BLaER1 treated with 17β-estradiol and CSF1 and Interleukin-3, amounts not matched to agents 10 nM and 100 nM (cell line): ENCODE data around the gene FHIT.
A peak's percentile ranks its signal among the peaks of the same experiment; 100 is the strongest.

Source experiments
- H3K27ac ChIP-seq, 11 experiments: shearing (Covaris generic); formaldehyde crosslinking; 2 replicates each; pipeline ENCODE4 v1.8.1; 2022
- H3K27me3 ChIP-seq, 11 experiments: shearing (Covaris generic); formaldehyde crosslinking; 2 replicates each; pipeline ENCODE4 v1.8.1; 2022
- H3K36me3 ChIP-seq, 11 experiments: shearing (Covaris generic); formaldehyde crosslinking; 2 replicates each; pipeline ENCODE4 v1.8.1; 2022
- H3K4me1 ChIP-seq, 10 experiments: shearing (Covaris generic); formaldehyde crosslinking; 2 replicates each; pipeline ENCODE4 v1.8.1; 2022
- H3K4me2 ChIP-seq, 11 experiments: shearing (Covaris generic); formaldehyde crosslinking; 2 replicates each; pipeline ENCODE4 v1.8.1; 2022
- H3K4me3 ChIP-seq, 10 experiments: shearing (Covaris generic); formaldehyde crosslinking; 2 replicates each; pipeline ENCODE4 v1.8.1; 2022
- H3K9ac ChIP-seq, 11 experiments: shearing (Covaris generic); formaldehyde crosslinking; 2 replicates each; pipeline ENCODE4 v1.8.1; 2022
- H3K9me3 ChIP-seq, 11 experiments: shearing (Covaris generic); formaldehyde crosslinking; replicated peaks in 1 of 11; 2 replicates each; pipeline ENCODE4 v1.8.1; 2022
- H4K20me1 ChIP-seq, 11 experiments: shearing (Covaris generic); formaldehyde crosslinking; 2 replicates each; pipeline ENCODE4 v1.8.1; 2022
- Cebpa-rat ChIP-seq, 11 experiments: shearing (Covaris generic); IDR thresholded peaks; 2 replicates each; pipeline ENCODE4 v1.8.1; 2022

The FHIT gene

GRCh38 chr3:61251174-61251972, at the start of gene FHIT:
Gene FHIT (minus strand): TSS chr3:61251452.
- TF ChIP-seq Cebpa-rat (IDR thresholded peaks at IDR 0.05): no peak
- peak within 1 kb of the TSS; percentile 65 to 80 (median 76) for H3K27ac ChIP-seq
- peak within 1 kb of the TSS; percentile 74 to 96 (median 84) for H3K4me3 ChIP-seq
- H4K20me1 ChIP-seq: no peaks in the 10 kb centered on the region
- H3K27me3 ChIP-seq: no peaks in the 10 kb centered on the region; a peak in 1 of 22 replicates
- H3K4me1 ChIP-seq: peaks cover 14 to 22% (median 18%) of the 10 kb centered on the region in 10 experiments
- peak within 1 kb of the TSS; percentile 90 to 97 (median 96) for H3K4me2 ChIP-seq
- H3K9me3 ChIP-seq: no peaks in the 10 kb centered on the region
- H3K9ac ChIP-seq: peak within 1 kb of the TSS; percentile 76 to 90 (median 83)
- H3K36me3 ChIP-seq: no peaks in the 10 kb centered on the region

DNA sequence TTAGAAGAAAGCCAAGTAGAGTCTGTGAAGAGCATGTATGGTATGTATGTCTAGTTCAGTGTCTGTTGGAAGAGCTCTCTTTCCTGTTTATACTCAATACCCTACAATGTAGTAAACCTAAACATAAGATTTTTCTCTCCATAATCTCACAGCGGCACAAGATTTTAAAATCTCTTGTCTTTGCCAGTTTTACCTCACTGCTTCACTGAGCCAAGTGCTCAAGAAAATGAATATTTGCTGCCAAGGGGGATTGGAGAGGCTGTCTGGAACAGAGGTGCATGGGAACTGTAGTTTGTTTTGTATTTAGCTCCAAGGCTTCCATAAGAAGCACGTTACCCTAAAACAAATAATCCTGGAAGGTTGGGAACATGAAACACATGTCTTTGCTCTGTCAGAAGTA, 49.5 kb upstream of the FHIT start:
- TF ChIP-seq Cebpa-rat (IDR thresholded peaks at IDR 0.05): no peak
- Histone ChIP-seq H3K9ac (no peak overlapping the region), H3K27me3 (no peaks in the 10 kb centered on the region), H3K36me3 (no peaks in the 10 kb centered on the region), H4K20me1 (no peaks in the 10 kb centered on the region), H3K4me1 (no peaks in the 10 kb centered on the region), H3K4me2 (no peak overlapping the region), H3K4me3 (no peak overlapping the region), H3K9me3 (no peaks in the 10 kb centered on the region), H3K27ac (no peak overlapping the region)

DNA sequence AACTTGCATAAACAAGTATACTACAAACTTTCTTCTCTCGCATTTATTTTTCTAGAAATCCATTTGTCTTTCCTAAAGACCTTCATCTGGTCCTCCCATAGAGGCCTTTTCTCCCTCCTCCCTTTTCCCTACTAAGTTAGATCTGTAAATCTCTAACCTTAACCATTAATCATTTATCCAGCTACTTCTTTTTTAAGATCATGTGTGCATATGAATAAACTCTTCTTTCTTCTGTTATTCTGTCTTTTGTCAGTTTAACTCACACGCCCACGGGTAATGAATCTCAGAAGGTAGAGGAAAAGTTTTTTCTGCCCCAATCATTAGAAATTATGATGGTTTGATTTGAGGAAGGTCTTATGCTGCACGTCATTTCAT, 48.7 kb upstream of the FHIT start:
- no peak for TF ChIP-seq Cebpa-rat (IDR thresholded peaks at IDR 0.05)
- Histone ChIP-seq H3K36me3 (no peaks in the 10 kb centered on the region), H3K27ac (no peak overlapping the region), H3K9me3 (no peaks in the 10 kb centered on the region), H3K4me2 (no peak overlapping the region), H3K27me3 (no peaks in the 10 kb centered on the region), H3K4me3 (no peak overlapping the region), H3K4me1 (no peaks in the 10 kb centered on the region), H3K9ac (no peak overlapping the region), H4K20me1 (no peaks in the 10 kb centered on the region)

GRCh38 chr3:61299343-61300005, 48.2 kb upstream of the FHIT start:
- Histone ChIP-seq H3K4me3 (no peak overlapping the region), H3K9ac (no peak overlapping the region), H3K4me1 (no peaks in the 10 kb centered on the region), H3K4me2 (no peak overlapping the region), H3K27me3 (no peaks in the 10 kb centered on the region), H3K36me3 (no peaks in the 10 kb centered on the region), H3K27ac (no peak overlapping the region), H4K20me1 (no peaks in the 10 kb centered on the region), H3K9me3 (no peaks in the 10 kb centered on the region)
- no peak for TF ChIP-seq Cebpa-rat (IDR thresholded peaks at IDR 0.05)

DNA sequence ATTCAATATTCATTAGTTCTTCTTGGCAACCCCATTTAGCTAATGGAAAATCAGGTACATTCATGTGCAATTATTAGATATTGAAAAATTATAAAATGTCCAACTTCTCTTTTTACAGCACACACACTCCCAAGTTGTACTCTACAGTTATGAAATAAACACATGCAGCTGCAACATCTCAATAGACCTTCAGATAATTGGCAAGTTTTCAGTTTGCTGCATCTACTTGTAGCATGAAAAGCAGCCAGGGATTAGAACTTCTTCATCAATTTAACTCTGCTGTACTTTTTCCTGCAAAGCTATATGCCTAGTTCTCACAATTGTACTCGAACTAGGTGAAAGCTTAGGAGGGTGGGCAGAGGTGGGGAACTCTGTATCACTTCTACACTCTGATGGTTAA, 46.6 kb upstream of the FHIT start:
- no peak overlapping the region for H3K4me2 ChIP-seq
- TF ChIP-seq Cebpa-rat (IDR thresholded peaks at IDR 0.05): no peak
- no peak overlapping the region for H3K4me3 ChIP-seq
- H4K20me1 ChIP-seq: no peaks in the 10 kb centered on the region
- H3K36me3 ChIP-seq: no peaks in the 10 kb centered on the region
- no peak overlapping the region for H3K27ac ChIP-seq
- no peaks in the 10 kb centered on the region for H3K27me3 ChIP-seq
- H3K9ac ChIP-seq: no peak overlapping the region
- no peaks in the 10 kb centered on the region for H3K4me1 ChIP-seq
- no peaks in the 10 kb centered on the region for H3K9me3 ChIP-seq

GRCh38 chr3:61288446-61288845, 37.2 kb upstream of the FHIT start:
- H3K27me3 ChIP-seq: no peaks in the 10 kb centered on the region
- H4K20me1 ChIP-seq: no peaks in the 10 kb centered on the region
- no peaks in the 10 kb centered on the region for H3K36me3 ChIP-seq
- no peaks in the 10 kb centered on the region for H3K4me1 ChIP-seq
- no peak overlapping the region for H3K4me2 ChIP-seq
- H3K9me3 ChIP-seq: no peaks in the 10 kb centered on the region
- H3K4me3 ChIP-seq: no peak overlapping the region
- no peak for TF ChIP-seq Cebpa-rat (IDR thresholded peaks at IDR 0.05)
- no peak overlapping the region for H3K9ac ChIP-seq
- no peak overlapping the region for H3K27ac ChIP-seq

DNA sequence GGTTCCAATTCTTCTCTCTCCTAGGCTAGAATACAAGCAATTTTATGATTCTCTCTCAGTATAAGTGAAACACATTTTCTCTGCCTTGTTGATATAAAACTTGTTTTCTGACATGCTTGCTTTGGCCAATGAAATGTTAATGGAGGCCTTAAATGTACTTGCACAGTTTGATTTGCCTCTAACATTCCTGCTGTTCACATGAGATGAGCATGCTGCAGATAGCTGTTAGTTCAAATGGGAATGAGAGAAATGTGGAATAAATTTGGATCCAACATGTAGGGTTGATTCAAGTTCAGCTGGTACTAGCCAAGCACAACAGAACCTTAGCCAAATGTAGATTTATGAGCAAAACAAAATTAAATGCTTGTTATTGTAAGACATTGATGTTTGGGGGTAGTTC, 32.6 kb upstream of the FHIT start:
- H3K27ac ChIP-seq: no peak overlapping the region
- no peaks in the 10 kb centered on the region for H3K27me3 ChIP-seq
- H3K4me2 ChIP-seq: no peak overlapping the region
- no peaks in the 10 kb centered on the region for H3K9me3 ChIP-seq
- H3K36me3 ChIP-seq: no peaks in the 10 kb centered on the region
- H3K9ac ChIP-seq: no peak overlapping the region
- H3K4me3 ChIP-seq: no peak overlapping the region
- H3K4me1 ChIP-seq: no peaks in the 10 kb centered on the region
- no peaks in the 10 kb centered on the region for H4K20me1 ChIP-seq
- TF ChIP-seq Cebpa-rat (IDR thresholded peaks at IDR 0.05): no peak

- H3K4me1 ChIP-seq: no peaks in the 10 kb centered on the region
- H3K4me3 ChIP-seq: no peak overlapping the region
- no peak overlapping the region for H3K4me2 ChIP-seq
- H4K20me1 ChIP-seq: no peaks in the 10 kb centered on the region
- no peaks in the 10 kb centered on the region for H3K27me3 ChIP-seq
- TF ChIP-seq Cebpa-rat (IDR thresholded peaks at IDR 0.05): no peak
- H3K9ac ChIP-seq: no peak overlapping the region
- no peaks in the 10 kb centered on the region for H3K9me3 ChIP-seq
- no peak overlapping the region for H3K27ac ChIP-seq
- H3K36me3 ChIP-seq: no peaks in the 10 kb centered on the region
Measured at GRCh38 chr3:61278713-61279112, 27.5 kb upstream of the FHIT start.

GRCh38 chr3:61277411-61277810, 26.2 kb upstream of the FHIT start:
- no peaks in the 10 kb centered on the region for H3K4me1 ChIP-seq
- H3K27me3 ChIP-seq: no peaks in the 10 kb centered on the region
- H3K4me2 ChIP-seq: no peak overlapping the region
- TF ChIP-seq Cebpa-rat (IDR thresholded peaks at IDR 0.05): no peak
- H3K9ac ChIP-seq: no peak overlapping the region
- no peaks in the 10 kb centered on the region for H4K20me1 ChIP-seq
- H3K9me3 ChIP-seq: no peaks in the 10 kb centered on the region
- H3K4me3 ChIP-seq: no peak overlapping the region
- H3K27ac ChIP-seq: no peak overlapping the region
- H3K36me3 ChIP-seq: no peaks in the 10 kb centered on the region

- Histone ChIP-seq H3K4me3 (no peak overlapping the region), H3K4me2 (no peak overlapping the region), H3K9me3 (no peaks in the 10 kb centered on the region), H4K20me1 (no peaks in the 10 kb centered on the region), H3K27me3 (no peaks in the 10 kb centered on the region), H3K9ac (no peak overlapping the region), H3K27ac (no peak overlapping the region), H3K36me3 (no peaks in the 10 kb centered on the region), H3K4me1 (peaks cover 0 to 6% (median 0%) of the 10 kb centered on the region in 10 experiments; a peak in 2 of 20 replicates)
- TF ChIP-seq Cebpa-rat (IDR thresholded peaks at IDR 0.05): no peak
Measured at GRCh38 chr3:61269435-61269834, 18.2 kb upstream of the FHIT start.
